ENCODE results near the gene NPAT.
A peak's percentile ranks its signal among the peaks of the same experiment; 100 is the strongest.

NPAT gene

GRCh38 chr11:108198833-108199232 is 23.6 kb downstream of the NPAT start:
- peaks cover 0 to 2% of the 10 kb centered on the region in 2 donors for H3K9me3 ChIP-seq (replicated peaks in 1 of 2; ENCODE audit: control insufficient read depth in 2 of 2, insufficient read depth in 1 of 2, low read depth in 1 of 2, low read length in 2 of 2)
- H2AK5ac ChIP-seq (ENCODE audit: low read depth, low read length) = no peak overlapping the region
- no peak overlapping the region for H3K4me2 ChIP-seq (ENCODE audit: insufficient read depth, low read length, poor library complexity, severe bottlenecking)
- no peak overlapping the region for H3K18ac ChIP-seq (ENCODE audit: low read length)
- H3K9ac ChIP-seq (ENCODE audit: low read depth, low read length, poor library complexity) = no peak overlapping the region
- no peaks in the 10 kb centered on the region for H3K4me1 ChIP-seq (ENCODE audit: control insufficient read depth in 2 of 2, insufficient read depth in 1 of 2, low read depth in 1 of 2, low read length in 2 of 2)
- no peak overlapping the region for H4K91ac ChIP-seq (ENCODE audit: low read depth, low read length, poor library complexity)
- no peaks in the 10 kb centered on the region for H3K27me3 ChIP-seq (ENCODE audit: control insufficient read depth in 3 of 3, insufficient read depth in 3 of 3, low read depth in 1 of 3, low read length in 3 of 3)
- H2BK120ac ChIP-seq (ENCODE audit: low read depth, low read length) = no peak overlapping the region
- no peak overlapping the region for H2BK15ac ChIP-seq (ENCODE audit: low read length)
- peaks cover 8 to 96% of the 10 kb centered on the region in 2 donors for H3K36me3 ChIP-seq (replicated peaks in 1 of 2; ENCODE audit: control insufficient read depth in 2 of 2, insufficient read depth in 2 of 2, low read length in 2 of 2)
- no peak overlapping the region for H2BK12ac ChIP-seq (ENCODE audit: low read length)
- WGBS, 2 donors (ENCODE audit: extremely low coverage in 2 of 2, insufficient read length in 2 of 2, insufficient replicate concordance in 1 of 2) = no CpG with 5 or more reads among the region's 8 CpGs
- H3K4me3 ChIP-seq (ENCODE audit: low read length in 2 of 2) = no peak overlapping the region
- H3K23ac ChIP-seq (ENCODE audit: low read depth, low read length, poor library complexity) = no peak overlapping the region
- no peak overlapping the region for H2BK5ac ChIP-seq (ENCODE audit: low read length)
- no peak overlapping the region for H3K27ac ChIP-seq (replicated peaks; ENCODE audit: low read length)
- H3K14ac ChIP-seq (ENCODE audit: low read length) = no peak overlapping the region
- H2AFZ ChIP-seq (ENCODE audit: low read length) = no peak overlapping the region
- no peak for DNase-seq (ENCODE audit: low spot score)
- H3K4ac ChIP-seq (ENCODE audit: low read length) = peak overlapping the region; percentile 15
- peaks cover 9% of the 10 kb centered on the region for H3K79me1 ChIP-seq (ENCODE audit: low read depth, low read length)
- no peak overlapping the region for H4K8ac ChIP-seq (ENCODE audit: low read depth, low read length)

GRCh38 chr11:108197351-108197750 is 25.1 kb downstream of the NPAT start:
- Histone ChIP-seq H3K36me3 (replicated peaks in 1 of 2; ENCODE audit: control insufficient read depth in 2 of 2, insufficient read depth in 2 of 2, low read length in 2 of 2) (peaks cover 8 to 96% of the 10 kb centered on the region in 2 donors), H2AK5ac (ENCODE audit: low read depth, low read length) (no peak overlapping the region), H3K4me1 (ENCODE audit: control insufficient read depth in 2 of 2, insufficient read depth in 1 of 2, low read depth in 1 of 2, low read length in 2 of 2) (no peaks in the 10 kb centered on the region), H3K9ac (ENCODE audit: low read depth, low read length, poor library complexity) (no peak overlapping the region), H3K23ac (ENCODE audit: low read depth, low read length, poor library complexity) (no peak overlapping the region), H3K4me3 (ENCODE audit: low read length in 2 of 2) (no peak overlapping the region), H3K14ac (ENCODE audit: low read length) (no peak overlapping the region), H4K91ac (ENCODE audit: low read depth, low read length, poor library complexity) (no peak overlapping the region), H2BK15ac (ENCODE audit: low read length) (no peak overlapping the region), H3K18ac (ENCODE audit: low read length) (no peak overlapping the region), H2BK5ac (ENCODE audit: low read length) (no peak overlapping the region), H3K27ac (replicated peaks; ENCODE audit: low read length) (no peak overlapping the region), H4K8ac (ENCODE audit: low read depth, low read length) (no peak overlapping the region), H3K9me3 (replicated peaks in 1 of 2; ENCODE audit: control insufficient read depth in 2 of 2, insufficient read depth in 1 of 2, low read depth in 1 of 2, low read length in 2 of 2) (no peaks in the 10 kb centered on the region), H3K4ac (ENCODE audit: low read length) (no peak overlapping the region), H2BK12ac (ENCODE audit: low read length) (no peak overlapping the region), H3K27me3 (ENCODE audit: control insufficient read depth in 3 of 3, insufficient read depth in 3 of 3, low read depth in 1 of 3, low read length in 3 of 3) (no peaks in the 10 kb centered on the region), H2BK120ac (ENCODE audit: low read depth, low read length) (no peak overlapping the region), H3K79me1 (ENCODE audit: low read depth, low read length) (peaks cover 9% of the 10 kb centered on the region), H2AFZ (ENCODE audit: low read length) (no peak overlapping the region), H3K4me2 (ENCODE audit: insufficient read depth, low read length, poor library complexity, severe bottlenecking) (no peak overlapping the region)
- no peak for DNase-seq (ENCODE audit: low spot score)

- H3K9ac ChIP-seq (ENCODE audit: low read depth, low read length, poor library complexity) = no peak overlapping the region
- WGBS, 2 donors (ENCODE audit: extremely low coverage in 2 of 2, insufficient read length in 2 of 2, insufficient replicate concordance in 1 of 2) = no CpG with 5 or more reads among the region's 3 CpGs
- no peak overlapping the region for H2AK5ac ChIP-seq (ENCODE audit: low read depth, low read length)
- no peak overlapping the region for H3K23ac ChIP-seq (ENCODE audit: low read depth, low read length, poor library complexity)
- no peak overlapping the region for H3K4me3 ChIP-seq (ENCODE audit: low read length in 2 of 2)
- H2BK12ac ChIP-seq (ENCODE audit: low read length) = no peak overlapping the region
- no peaks in the 10 kb centered on the region for H3K27me3 ChIP-seq (ENCODE audit: control insufficient read depth in 3 of 3, insufficient read depth in 3 of 3, low read depth in 1 of 3, low read length in 3 of 3)
- H3K9me3 ChIP-seq (replicated peaks in 1 of 2; ENCODE audit: control insufficient read depth in 2 of 2, insufficient read depth in 1 of 2, low read depth in 1 of 2, low read length in 2 of 2) = no peaks in the 10 kb centered on the region
- H3K4me1 ChIP-seq (ENCODE audit: control insufficient read depth in 2 of 2, insufficient read depth in 1 of 2, low read depth in 1 of 2, low read length in 2 of 2) = no peaks in the 10 kb centered on the region
- peaks cover 8 to 97% of the 10 kb centered on the region in 2 donors for H3K36me3 ChIP-seq (replicated peaks in 1 of 2; ENCODE audit: control insufficient read depth in 2 of 2, insufficient read depth in 2 of 2, low read length in 2 of 2)
- no peak overlapping the region for H3K27ac ChIP-seq (replicated peaks; ENCODE audit: low read length)
- H3K79me1 ChIP-seq (ENCODE audit: low read depth, low read length) = peaks cover 9% of the 10 kb centered on the region
- H4K91ac ChIP-seq (ENCODE audit: low read depth, low read length, poor library complexity) = no peak overlapping the region
- H3K18ac ChIP-seq (ENCODE audit: low read length) = no peak overlapping the region
- no peak overlapping the region for H4K8ac ChIP-seq (ENCODE audit: low read depth, low read length)
- H3K14ac ChIP-seq (ENCODE audit: low read length) = no peak overlapping the region
- no peak overlapping the region for H3K4me2 ChIP-seq (ENCODE audit: insufficient read depth, low read length, poor library complexity, severe bottlenecking)
- H2BK120ac ChIP-seq (ENCODE audit: low read depth, low read length) = no peak overlapping the region
- no peak overlapping the region for H2AFZ ChIP-seq (ENCODE audit: low read length)
- no peak overlapping the region for H2BK15ac ChIP-seq (ENCODE audit: low read length)
- no peak overlapping the region for H3K4ac ChIP-seq (ENCODE audit: low read length)
- DNase-seq (ENCODE audit: low spot score) = no peak
- no peak overlapping the region for H2BK5ac ChIP-seq (ENCODE audit: low read length)
These were observed 25.5 kb downstream of the NPAT start for GRCh38 chr11:108196901-108197300.

- H3K79me1 ChIP-seq (ENCODE audit: low read depth, low read length) = peaks cover 1% of the 10 kb centered on the region
- no peak overlapping the region for H2BK5ac ChIP-seq (ENCODE audit: low read length)
- no peak overlapping the region for H3K14ac ChIP-seq (ENCODE audit: low read length)
- no peak overlapping the region for H2BK12ac ChIP-seq (ENCODE audit: low read length)
- H4K8ac ChIP-seq (ENCODE audit: low read depth, low read length) = no peak overlapping the region
- H3K9me3 ChIP-seq (replicated peaks in 1 of 2; ENCODE audit: control insufficient read depth in 2 of 2, insufficient read depth in 1 of 2, low read depth in 1 of 2, low read length in 2 of 2) = no peaks in the 10 kb centered on the region
- H2BK120ac ChIP-seq (ENCODE audit: low read depth, low read length) = no peak overlapping the region
- no peaks in the 10 kb centered on the region for H3K27me3 ChIP-seq (ENCODE audit: control insufficient read depth in 3 of 3, insufficient read depth in 3 of 3, low read depth in 1 of 3, low read length in 3 of 3)
- no peak overlapping the region for H3K27ac ChIP-seq (replicated peaks; ENCODE audit: low read length)
- H3K18ac ChIP-seq (ENCODE audit: low read length) = no peak overlapping the region
- peaks cover 9 to 96% of the 10 kb centered on the region in 2 donors for H3K36me3 ChIP-seq (replicated peaks in 1 of 2; ENCODE audit: control insufficient read depth in 2 of 2, insufficient read depth in 2 of 2, low read length in 2 of 2)
- no peak overlapping the region for H4K91ac ChIP-seq (ENCODE audit: low read depth, low read length, poor library complexity)
- no peak overlapping the region for H3K4me2 ChIP-seq (ENCODE audit: insufficient read depth, low read length, poor library complexity, severe bottlenecking)
- no peak overlapping the region for H2BK15ac ChIP-seq (ENCODE audit: low read length)
- no peak overlapping the region for H3K4me3 ChIP-seq (ENCODE audit: low read length in 2 of 2)
- DNase-seq (ENCODE audit: low spot score) = no peak
- no peak overlapping the region for H3K4ac ChIP-seq (ENCODE audit: low read length)
- no peaks in the 10 kb centered on the region for H3K4me1 ChIP-seq (ENCODE audit: control insufficient read depth in 2 of 2, insufficient read depth in 1 of 2, low read depth in 1 of 2, low read length in 2 of 2)
- no peak overlapping the region for H2AFZ ChIP-seq (ENCODE audit: low read length)
- no peak overlapping the region for H3K23ac ChIP-seq (ENCODE audit: low read depth, low read length, poor library complexity)
- no peak overlapping the region for H3K9ac ChIP-seq (ENCODE audit: low read depth, low read length, poor library complexity)
- no peak overlapping the region for H2AK5ac ChIP-seq (ENCODE audit: low read depth, low read length)
These were observed 28.7 kb downstream of the NPAT start for GRCh38 chr11:108193725-108194124.

Data from neuronal stem cell (in vitro differentiated cells).